HEK293T (cell line): ENCODE data around the gene GGT6.

Experiments used
- CTCF ChIA-PET: fragments of 350-600 bp; formaldehyde crosslinking; extraction: SDS; loops from one replicate; lab custom pipeline; 2021; ENCODE audit warnings: antibody characterized with exemption, inconsistent platforms; lab: Yijun Ruan, JAX
- POLR2A ChIA-PET: fragments of 350-600 bp; formaldehyde crosslinking; extraction: SDS; loops from one replicate; lab custom pipeline; 2020; ENCODE audit warnings: antibody characterized with exemption, inconsistent platforms; lab: Yijun Ruan, JAX
- DNase-seq: peaks from one replicate; pipeline ENCODE4 v3.0.0; 2012; ENCODE audit warnings: mixed read lengths; ENCODE audit errors: extremely low spot score
- ARNT ChIP-seq: fragments of 450-650 bp; IDR thresholded peaks from 2 replicates; pipeline ENCODE4 v1.6.1; 2017; ENCODE audit warnings: mild to moderate bottlenecking
- BHLHE40 ChIP-seq: fragments of 450-650 bp; IDR thresholded peaks from 2 replicates; pipeline ENCODE4 v1.6.1; 2016; ENCODE audit warnings: mild to moderate bottlenecking, moderate library complexity, borderline replicate concordance
- CTBP1 ChIP-seq: fragments of 450-650 bp; IDR thresholded peaks from 2 replicates; pipeline ENCODE4 v1.6.1; 2016; ENCODE audit warnings: borderline replicate concordance
- ELF4 ChIP-seq: fragments of 450-650 bp; IDR thresholded peaks from 2 replicates; pipeline ENCODE4 v1.6.1; 2017; ENCODE audit warnings: antibody characterized with exemption
- FOXA1 ChIP-seq: fragments of 450-650 bp; IDR thresholded peaks from 2 replicates; pipeline ENCODE4 v1.6.1; 2016; ENCODE audit warnings: mild to moderate bottlenecking
- FOXK2 ChIP-seq: fragments of 450-650 bp; IDR thresholded peaks from 2 replicates; pipeline ENCODE4 v1.6.1; 2016; ENCODE audit warnings: mild to moderate bottlenecking
- FOXM1 ChIP-seq: fragments of 450-650 bp; IDR thresholded peaks from 2 replicates; pipeline ENCODE4 v1.6.1; 2017; ENCODE audit warnings: mild to moderate bottlenecking, borderline replicate concordance
- HDGF ChIP-seq: fragments of 450-650 bp; IDR thresholded peaks from 2 replicates; pipeline ENCODE4 v1.6.1; 2017; ENCODE audit warnings: antibody characterized with exemption, borderline replicate concordance
- L3MBTL2 ChIP-seq: fragments of 450-650 bp; conservative IDR thresholded peaks from 2 replicates; pipeline ENCODE4 v1.6.1; 2016; ENCODE audit warnings: mild to moderate bottlenecking
- LEF1 ChIP-seq: fragments of 450-650 bp; IDR thresholded peaks from 2 replicates; pipeline ENCODE4 v1.6.1; 2017; ENCODE audit warnings: mild to moderate bottlenecking, borderline replicate concordance
- NFRKB ChIP-seq: fragments of 450-650 bp; IDR thresholded peaks from 2 replicates; pipeline ENCODE4 v1.6.1; 2016; ENCODE audit warnings: mild to moderate bottlenecking, moderate library complexity
- PKNOX1 ChIP-seq: fragments of 450-650 bp; IDR thresholded peaks from 2 replicates; pipeline ENCODE4 v1.6.1; 2016
- SP1 ChIP-seq: fragments of 450-650 bp; IDR thresholded peaks from 2 replicates; pipeline ENCODE4 v1.6.1; 2017
- SUZ12 ChIP-seq: fragments of 450-650 bp; IDR thresholded peaks from 2 replicates; pipeline ENCODE4 v1.6.1; 2016; ENCODE audit warnings: mild to moderate bottlenecking
- TARDBP ChIP-seq: fragments of 450-650 bp; IDR thresholded peaks from 2 replicates; pipeline ENCODE4 v1.6.1; 2016
- ZNF384 ChIP-seq: fragments of 450-650 bp; IDR thresholded peaks from 2 replicates; pipeline ENCODE4 v1.6.1; 2016

GGT6 gene

GRCh38 chr17:4539576-4540223 lies 20.7 kb downstream of the GGT6 start:
- ChIA-PET CTCF (no interaction called here), POLR2A (interaction anchor here (1.0 to 3.7 kb wide), 2 partner anchors 12 to 15 kb away, joined by 4 to 22 read pairs; partner anchors contain the start of gene MYBBP1A)
- DNase-seq, result no peak
- TF ChIP-seq FOXA1 (no peak), SUZ12 (no peak), NFRKB (no peak), PKNOX1 (no peak)

- no peak for DNase-seq
- no peak for TF ChIP-seq FOXM1
- TF ChIP-seq L3MBTL2, result no peak
- TF ChIP-seq ELF4, result no peak
- TF ChIP-seq ARNT, result no peak
- TF ChIP-seq TARDBP, result no peak
- no peak for TF ChIP-seq FOXA1
- TF ChIP-seq ZNF384, result no peak
- TF ChIP-seq CTBP1, result no peak
- TF ChIP-seq BHLHE40, result no peak
- TF ChIP-seq NFRKB, result no peak
- TF ChIP-seq HDGF, result no peak
- ChIA-PET CTCF (no interaction called here), POLR2A (interaction anchor here (1.0 to 3.7 kb wide), 2 partner anchors 12 to 16 kb away, joined by 4 to 22 read pairs; partner anchors contain the start of gene MYBBP1A)
Measured at GRCh38 chr17:4539025-4539424, 21.4 kb downstream of the GGT6 start.

- POLR2A ChIA-PET, result interaction anchor here (1.6 to 3.7 kb wide), 2 partner anchors 16 to 39 kb away, joined by 3 to 22 read pairs; partner anchors contain the start of genes MYBBP1A and SPNS2
- CTCF ChIA-PET, result no interaction called here
Measured at GRCh38 chr17:4538236-4539002, 22.0 kb downstream of the GGT6 start.

GRCh38 chr17:4537451-4538235 lies 22.7 kb downstream of the GGT6 start:
- TF ChIP-seq ZNF384 (no peak), ARNT (no peak), ELF4 (no peak)
- DNase-seq, result no peak
- CTCF ChIA-PET, result no interaction called here
- POLR2A ChIA-PET, result interaction anchor here (1.0 to 3.7 kb wide), 3 partner anchors 12 to 39 kb away, joined by 3 to 22 read pairs (median 4); partner anchors contain the start of genes MYBBP1A and SPNS2

More at GRCh38 chr17:4538236-4539002, 22.0 kb downstream of the GGT6 start:
- no peak for DNase-seq
- TF ChIP-seq CTBP1 (no peak), PKNOX1 (no peak), NFRKB (no peak), ZNF384 (no peak), FOXK2 (no peak), BHLHE40 (no peak), ELF4 (no peak), LEF1 (no peak), SP1 (no peak), TARDBP (no peak), HDGF (no peak), L3MBTL2 (no peak), FOXA1 (no peak)

GRCh38 chr17:4536742-4537411 lies 23.5 kb downstream of the GGT6 start:
- TF ChIP-seq FOXM1 (no peak), SP1 (no peak), BHLHE40 (no peak), LEF1 (no peak), ELF4 (no peak), FOXA1 (no peak), NFRKB (no peak), FOXK2 (no peak), L3MBTL2 (no peak), TARDBP (no peak), ZNF384 (no peak), CTBP1 (no peak), HDGF (no peak), PKNOX1 (no peak), SUZ12 (no peak), ARNT (no peak)
- DNase-seq, result no peak
- POLR2A ChIA-PET, result interaction anchor here (1.0 to 3.7 kb wide), 3 partner anchors 13 to 38 kb away, joined by 3 to 22 read pairs (median 4); partner anchors contain the start of genes MYBBP1A and SPNS2
- CTCF ChIA-PET, result interaction anchor here (0.5 to 0.6 kb wide), 2 partner anchors 93 to 243 kb away, joined by 3 read pairs; no protein-coding TSS in a partner anchor
